T-helper 1 cell (primary cell): ENCODE results near the gene SULT1C3.

Source experiments
- DNase-seq, 5 donors: peaks; one replicate each; pipeline ENCODE4 v3.0.0-alpha.2; 2012 to 2020

The SULT1C3 gene

GRCh38 chr2:108305901-108306300 lies 66.1 kb downstream of the SULT1C3 start:
- DNase-seq: no peak

GRCh38 chr2:108309903-108310302 lies 70.1 kb downstream of the SULT1C3 start:
- DNase-seq: no peak
